Measurements from ENCODE around the gene NOS3.

The NOS3 gene

GRCh38 chr7:150989456-150989855 lies 1.4 kb upstream of the NOS3 start:
- H3K4me3 ChIP-seq (ENCODE audit: low read depth, low read length) = no peak overlapping the region
- TF ChIP-seq CTCF (IDR thresholded peaks at IDR 0.05; ENCODE audit: insufficient read depth, low read depth, low read length, missing control alignments) = no peak
- DNase-seq (ENCODE audit: low read depth) = no peak

- DNase-seq (ENCODE audit: low read depth) = no peak
- TF ChIP-seq CTCF (IDR thresholded peaks at IDR 0.05; ENCODE audit: insufficient read depth, low read depth, low read length, missing control alignments) = no peak
- no peak overlapping the region for H3K4me3 ChIP-seq (ENCODE audit: low read depth, low read length)
Measured at GRCh38 chr7:150992051-150992640, 1.3 kb downstream of the NOS3 start.

- peak; percentile 29 for DNase-seq (ENCODE audit: low read depth)
- TF ChIP-seq CTCF (IDR thresholded peaks at IDR 0.05; ENCODE audit: insufficient read depth, low read depth, low read length, missing control alignments) = no peak
- H3K4me3 ChIP-seq (ENCODE audit: low read depth, low read length) = no peak overlapping the region
Measured at GRCh38 chr7:150992833-150993302, 2.1 kb downstream of the NOS3 start.

GRCh38 chr7:150993511-150993910 lies 2.7 kb downstream of the NOS3 start:
- DNase-seq (ENCODE audit: low read depth) = no peak
- H3K4me3 ChIP-seq (ENCODE audit: low read depth, low read length) = no peak overlapping the region
- no peak for TF ChIP-seq CTCF (IDR thresholded peaks at IDR 0.05; ENCODE audit: insufficient read depth, low read depth, low read length, missing control alignments)

- DNase-seq (ENCODE audit: low read depth) = no peak
- H3K4me3 ChIP-seq (ENCODE audit: low read depth, low read length) = no peak overlapping the region
- no peak for TF ChIP-seq CTCF (IDR thresholded peaks at IDR 0.05; ENCODE audit: insufficient read depth, low read depth, low read length, missing control alignments)
Measured at GRCh38 chr7:150994141-150994837, 3.5 kb downstream of the NOS3 start.

GRCh38 chr7:150994838-150995510 lies 4.2 kb downstream of the NOS3 start:
- TF ChIP-seq CTCF (IDR thresholded peaks at IDR 0.05; ENCODE audit: insufficient read depth, low read depth, low read length, missing control alignments) = no peak
- H3K4me3 ChIP-seq (ENCODE audit: low read depth, low read length) = no peak overlapping the region
- no peak for DNase-seq (ENCODE audit: low read depth)

Data from GM12865 (cell line).